ENCODE results near the gene CCDC169. TPM values are rescaled to one million over a fixed set of nuclear protein-coding genes. Genes with fewer than 3 reads are reported as not detected.
A peak's percentile ranks its signal among the peaks of the same experiment; 100 is the strongest.

The CCDC169 gene
- total RNA-seq, 1 experiment from 2014 or later, result 6.5 TPM

GRCh38 chr13:36345438-36346221 lies 48.0 kb upstream of the CCDC169 start:
- H2AFZ ChIP-seq, result peak overlapping the region; percentile 83
- intact Hi-C loops (cut with micrococcal nuclease; ENCODE audit: unreplicated experiment), result loop anchor here (1.0 to 5.0 kb wide), 6 partner anchors 48 to 637 kb away; partner anchors contain the start of gene CCDC169
- H3K9me2 ChIP-seq (ENCODE audit: insufficient read depth), result no peaks in the 10 kb centered on the region
- peaks cover 33% of the 10 kb centered on the region for H3K4me1 ChIP-seq (replicated peaks; ENCODE audit: insufficient read depth)
- H3K27ac ChIP-seq, result peak overlapping the region; percentile 98
- peaks cover 23% of the 10 kb centered on the region for H3F3A ChIP-seq (ENCODE audit: insufficient read depth, low read depth)
- CTCF ChIA-PET, result no interaction called here
- H3K9me3 ChIP-seq (ENCODE audit: insufficient read depth, low read depth), result no peaks in the 10 kb centered on the region
- peak overlapping the region; percentile 84 for H3K4me2 ChIP-seq
- no peaks in the 10 kb centered on the region for H3K27me3 ChIP-seq (ENCODE audit: insufficient read depth, low read depth)
- TF ChIP-seq EZH2 (IDR thresholded peaks at IDR 0.05; ENCODE audit: low read depth) (no peak), CTCF (conservative IDR thresholded peaks at IDR 0.05) (no peak)
- no peaks in the 10 kb centered on the region for H4K20me1 ChIP-seq (ENCODE audit: insufficient read depth)
- no peaks in the 10 kb centered on the region for H3K36me3 ChIP-seq (ENCODE audit: low read depth)
- POLR2A ChIA-PET (ENCODE audit: unreplicated experiment), result no interaction called here
- peak; percentile 42 to 84 for DNase-seq
- peaks cover 51% of the 10 kb centered on the region for H3K79me2 ChIP-seq (ENCODE audit: low read depth)
- peak overlapping the region; percentile 92 for H3K4me3 ChIP-seq
- no TSS peak for BruUV-seq (replicated peaks)

DNA sequence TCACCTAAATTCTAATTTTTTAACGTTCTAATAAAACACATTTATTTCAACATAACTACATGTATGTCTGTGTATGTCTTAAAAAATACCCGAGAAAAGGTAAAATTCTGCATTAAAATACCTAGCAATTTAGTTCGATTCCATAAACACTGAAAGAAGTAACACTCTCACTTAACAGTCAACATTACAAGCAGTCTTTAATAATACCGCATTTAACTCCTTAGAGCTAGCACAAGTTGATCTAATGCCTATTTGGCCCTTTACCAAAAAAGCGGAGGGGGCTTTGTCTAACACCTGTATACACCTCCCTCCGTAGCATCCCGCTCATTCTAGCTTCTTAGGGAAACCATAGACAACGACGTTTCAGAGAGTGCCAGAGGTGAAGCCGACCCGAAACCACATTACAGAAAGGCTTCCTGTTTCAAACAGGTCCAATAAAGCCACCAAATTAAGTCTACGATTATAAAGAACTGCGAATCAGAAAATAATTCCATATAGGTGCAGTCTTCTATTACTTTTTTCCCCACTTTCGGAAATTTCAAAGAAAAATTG lies 47.3 kb upstream of the CCDC169 start:
- intact Hi-C loops (cut with micrococcal nuclease; ENCODE audit: unreplicated experiment), result loop anchor here (2.0 to 5.0 kb wide), 3 partner anchors 48 to 637 kb away; partner anchors contain the start of gene CCDC169
- peaks cover 23% of the 10 kb centered on the region for H3F3A ChIP-seq (ENCODE audit: insufficient read depth, low read depth)
- ChIA-PET CTCF (no interaction called here), POLR2A (ENCODE audit: unreplicated experiment) (no interaction called here)
- peak overlapping the region; percentile 92 for H3K4me3 ChIP-seq
- no peaks in the 10 kb centered on the region for H4K20me1 ChIP-seq (ENCODE audit: insufficient read depth)
- no peak for DNase-seq
- H3K27me3 ChIP-seq (ENCODE audit: insufficient read depth, low read depth), result no peaks in the 10 kb centered on the region
- no peaks in the 10 kb centered on the region for H3K9me2 ChIP-seq (ENCODE audit: insufficient read depth)
- TF ChIP-seq CTCF (conservative IDR thresholded peaks at IDR 0.05) (no peak), EZH2 (IDR thresholded peaks at IDR 0.05; ENCODE audit: low read depth) (no peak)
- no peaks in the 10 kb centered on the region for H3K9me3 ChIP-seq (ENCODE audit: insufficient read depth, low read depth)
- TSS peak; percentile 33 for BruUV-seq (replicated peaks)
- H3K27ac ChIP-seq, result peak overlapping the region; percentile 98
- H3K4me2 ChIP-seq, result peak overlapping the region; percentile 84
- no peaks in the 10 kb centered on the region for H3K36me3 ChIP-seq (ENCODE audit: low read depth)
- H2AFZ ChIP-seq, result peak overlapping the region; percentile 83
- H3K4me1 ChIP-seq (replicated peaks; ENCODE audit: insufficient read depth), result peaks cover 33% of the 10 kb centered on the region
- H3K79me2 ChIP-seq (ENCODE audit: low read depth), result peaks cover 57% of the 10 kb centered on the region

DNA sequence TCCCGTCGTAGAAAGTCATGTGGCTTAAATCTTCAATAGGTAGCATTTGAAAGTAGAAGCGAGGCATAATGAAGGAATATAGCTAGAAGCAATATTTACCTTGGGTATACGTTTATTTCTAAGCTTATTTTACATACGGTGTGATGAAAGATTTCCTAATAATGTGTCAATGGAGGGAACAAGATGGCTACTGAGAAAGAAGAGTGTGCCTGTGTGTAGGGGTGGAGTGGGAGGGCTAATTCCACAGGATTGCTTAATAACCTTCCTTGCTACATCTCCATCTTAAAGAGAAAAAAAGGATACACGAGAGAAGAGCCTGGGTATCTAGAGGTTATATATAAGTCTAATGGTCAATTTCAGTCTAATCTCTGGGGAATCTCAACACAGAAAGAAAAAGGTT lies 46.6 kb upstream of the CCDC169 start:
- Histone ChIP-seq H3K9me3 (ENCODE audit: insufficient read depth, low read depth) (no peaks in the 10 kb centered on the region), H2AFZ (no peak overlapping the region), H3K27ac (peak overlapping the region; percentile 98), H3K27me3 (ENCODE audit: insufficient read depth, low read depth) (no peaks in the 10 kb centered on the region), H3K4me3 (peak overlapping the region; percentile 92; the same call in 1 of the 2 replicates), H3K4me1 (replicated peaks; ENCODE audit: insufficient read depth) (peaks cover 33% of the 10 kb centered on the region), H4K20me1 (ENCODE audit: insufficient read depth) (peaks cover 2% of the 10 kb centered on the region; the same call in 1 of the 2 replicates), H3K36me3 (ENCODE audit: low read depth) (no peaks in the 10 kb centered on the region), H3K9me2 (ENCODE audit: insufficient read depth) (0 out of 2 replicates have a peak, but pooled peaks cover 3% of the 10 kb centered on the region), H3K4me2 (peak overlapping the region; percentile 84), H3K79me2 (ENCODE audit: low read depth) (peaks cover 65% of the 10 kb centered on the region), H3F3A (ENCODE audit: insufficient read depth, low read depth) (peaks cover 23% of the 10 kb centered on the region)
- intact Hi-C loops (cut with micrococcal nuclease; ENCODE audit: unreplicated experiment), result loop anchor here (2.0 kb wide), 1 partner anchor 75 kb away; no protein-coding TSS in a partner anchor
- TF ChIP-seq EZH2 (IDR thresholded peaks at IDR 0.05; ENCODE audit: low read depth) (no peak), CTCF (conservative IDR thresholded peaks at IDR 0.05) (no peak)
- CTCF ChIA-PET, result no interaction called here
- POLR2A ChIA-PET (ENCODE audit: unreplicated experiment), result interaction anchor here (0.6 kb wide), 1 partner anchor 1650 kb away, joined by 6 read pairs; no protein-coding TSS in a partner anchor
- BruUV-seq (replicated peaks), result no TSS peak
- DNase-seq, result no peak

All from PC-9 (cell line).